IMR-90 (cell line): ENCODE data around the gene VARS2.

Experiments used
- POLR2A ChIP-seq: IDR thresholded peaks from 2 replicates; pipeline ENCODE4 v1.6.1; 2012; ENCODE audit warnings: mild to moderate bottlenecking, low read depth, low read length
- RAD21 ChIP-seq: IDR thresholded peaks from 2 replicates; pipeline ENCODE4 v1.6.1; 2012; ENCODE audit warnings: low read length, improper control_type of control experiment
- RFX5 ChIP-seq: IDR thresholded peaks from 2 replicates; pipeline ENCODE4 v1.8.0; 2012; ENCODE audit warnings: low read depth, mild to moderate bottlenecking, low read length, moderate library complexity
- TF ChIP-seq, protein P1 (sequence below): conservative IDR thresholded peaks from 2 replicates; pipeline ENCODE4 v1.5.1; 2012; ENCODE audit warnings: mild to moderate bottlenecking, low read depth, low read length, improper control_type of control experiment

DNA sequence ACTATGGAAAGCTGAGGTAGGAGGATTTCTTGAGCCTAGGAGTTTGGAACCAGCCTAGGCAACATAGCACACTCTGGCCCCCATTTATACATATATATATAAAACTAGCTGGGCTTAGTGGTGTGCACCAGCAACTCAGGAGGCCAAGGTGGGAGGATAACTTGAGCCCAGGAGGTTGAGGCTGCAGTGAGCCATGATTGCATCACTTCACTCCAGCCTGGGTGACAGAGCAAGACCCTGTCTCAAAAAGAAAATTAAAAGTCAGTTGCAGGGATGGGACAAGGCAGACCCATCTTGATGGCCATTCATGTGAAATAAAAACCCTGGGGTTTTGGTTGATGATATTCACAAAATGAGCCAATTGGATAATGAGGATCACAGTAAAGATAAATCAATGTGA is 12.6 kb upstream of the VARS2 start:
- TF ChIP-seq, protein P1, sequence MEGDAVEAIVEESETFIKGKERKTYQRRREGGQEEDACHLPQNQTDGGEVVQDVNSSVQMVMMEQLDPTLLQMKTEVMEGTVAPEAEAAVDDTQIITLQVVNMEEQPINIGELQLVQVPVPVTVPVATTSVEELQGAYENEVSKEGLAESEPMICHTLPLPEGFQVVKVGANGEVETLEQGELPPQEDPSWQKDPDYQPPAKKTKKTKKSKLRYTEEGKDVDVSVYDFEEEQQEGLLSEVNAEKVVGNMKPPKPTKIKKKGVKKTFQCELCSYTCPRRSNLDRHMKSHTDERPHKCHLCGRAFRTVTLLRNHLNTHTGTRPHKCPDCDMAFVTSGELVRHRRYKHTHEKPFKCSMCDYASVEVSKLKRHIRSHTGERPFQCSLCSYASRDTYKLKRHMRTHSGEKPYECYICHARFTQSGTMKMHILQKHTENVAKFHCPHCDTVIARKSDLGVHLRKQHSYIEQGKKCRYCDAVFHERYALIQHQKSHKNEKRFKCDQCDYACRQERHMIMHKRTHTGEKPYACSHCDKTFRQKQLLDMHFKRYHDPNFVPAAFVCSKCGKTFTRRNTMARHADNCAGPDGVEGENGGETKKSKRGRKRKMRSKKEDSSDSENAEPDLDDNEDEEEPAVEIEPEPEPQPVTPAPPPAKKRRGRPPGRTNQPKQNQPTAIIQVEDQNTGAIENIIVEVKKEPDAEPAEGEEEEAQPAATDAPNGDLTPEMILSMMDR, result no peak
- TF ChIP-seq RFX5 (no peak), POLR2A (no peak), RAD21 (no peak)
